HCT116 (cell line): ENCODE results near the gene CENPH. TPM values are rescaled to one million over a fixed set of nuclear protein-coding genes. Genes with fewer than 3 reads are reported as not detected.

Experiments
- ATAC-seq: fragments of 200-7000 bp; cut with Tn5 transposase; 2 replicates; pipeline ENCODE4 v1.9.1; 2020; ENCODE audit warnings: mild to moderate bottlenecking, moderate library complexity
- BruUV-seq: library from RNA; stranded (reverse); fragments of 400-500 nt; replicated peaks from 2 replicates; lab custom pipeline; 2021; lab: Mats Ljungman, UMichigan
- CTCF ChIA-PET: fragments of 300-600 bp; sonication (Branson Sonifier 250); formaldehyde crosslinking; loops from one replicate; lab custom pipeline; 2021; ENCODE audit warnings: antibody characterized with exemption; lab: Charles Lee
- POLR2A ChIA-PET: fragments of 300-600, 350-600 bp; sonication (Branson Sonifier 250); formaldehyde crosslinking; loops from one replicate; lab custom pipeline; 2021; ENCODE audit warnings: antibody characterized with exemption; lab: Charles Lee
- RAD21 ChIA-PET, 2 experiments: fragments of 300-600 bp; sonication (Branson Sonifier 250); formaldehyde crosslinking; loops; one replicate each; lab custom pipeline; 2023; ENCODE audit warnings: low total read pairs in 2 of 2; ENCODE audit not compliant: uncharacterized antibody in 2 of 2, unreplicated experiment in 2 of 2, low non-redundant PET in 1 of 2; lab: Charles Lee
- DNase-seq: peaks from one replicate; pipeline ENCODE4 v3.0.0-alpha.2; 2010; ENCODE audit warnings: low read depth, low spot score
- H2AFZ ChIP-seq: fragments of 200-600 bp; shearing (Covaris generic), sonication (generic); 2 replicates; pipeline ENCODE4 v1.6.1; 2017; ENCODE audit warnings: low read depth, mixed run types, mixed read lengths, antibody characterized with exemption, low read length; ENCODE audit not compliant: poor library complexity, severe bottlenecking
- H3K27ac ChIP-seq: 2 replicates; pipeline ENCODE4 v1.5.1; 2012; ENCODE audit warnings: low read depth, low read length
- H3K27me3 ChIP-seq: fragments of 200-600 bp; sonication (generic); 2 replicates; pipeline ENCODE4 v1.6.1; 2016; ENCODE audit warnings: mixed run types, low read length, mixed read lengths; ENCODE audit not compliant: insufficient read depth
- H3K36me3 ChIP-seq, 2 experiments: fragments of 200-500 bp in 1 of 2; fragments of 200-600 bp in 1 of 2; sonication (Bioruptor generic) in 1 of 2; sonication (generic) in 1 of 2; 2 replicates each; pipeline versions ENCODE4 v1.5.1 to v1.6.1; 2014 to 2016; ENCODE audit warnings: low read length in 2 of 2, inconsistent platforms in 1 of 2, mixed read lengths in 1 of 2, mixed run types in 1 of 2; ENCODE audit not compliant: insufficient read depth in 2 of 2, control insufficient read depth in 1 of 2
- H3K4me1 ChIP-seq, 2 experiments: fragments of 200-600 bp in 1 of 2; sonication (generic) in 1 of 2; 2 replicates each; pipeline versions ENCODE4 v1.5.1 to v1.6.1; 2012 to 2017; ENCODE audit warnings: low read length in 2 of 2, inconsistent platforms in 1 of 2, mild to moderate bottlenecking in 1 of 2, mixed read lengths in 1 of 2, mixed run types in 1 of 2, moderate library complexity in 1 of 2; ENCODE audit not compliant: insufficient read depth in 2 of 2, control insufficient read depth in 1 of 2
- H3K4me2 ChIP-seq: fragments of 200-600 bp; sonication (generic); 2 replicates; pipeline ENCODE4 v1.6.1; 2017; ENCODE audit warnings: mixed run types, low read length, mixed read lengths
- H3K4me3 ChIP-seq, 2 experiments: fragments of 200-600 bp in 1 of 2; sonication (generic) in 1 of 2; replicated peaks in 1 of 2; 2 replicates each; pipeline ENCODE4 v1.5.1; 2011 to 2016; ENCODE audit warnings: low read length in 2 of 2, control low read depth in 1 of 2, low read depth in 1 of 2, mild to moderate bottlenecking in 1 of 2, mixed read lengths in 1 of 2, mixed run types in 1 of 2
- H3K79me2 ChIP-seq: fragments of 200-600 bp; sonication (generic); 2 replicates; pipeline ENCODE4 v1.6.1; 2017; ENCODE audit warnings: mild to moderate bottlenecking, mixed run types, low read length, moderate library complexity, mixed read lengths; ENCODE audit not compliant: insufficient read depth
- H3K9ac ChIP-seq: fragments of 200-600 bp; sonication (generic); 2 replicates; pipeline ENCODE4 v1.6.1; 2016; ENCODE audit warnings: low read length, mixed read lengths
- H3K9me2 ChIP-seq: fragments of 200-600 bp; sonication (generic), shearing (Covaris generic); 2 replicates; pipeline ENCODE4 v1.6.1; 2017; ENCODE audit warnings: mixed run types, mild to moderate bottlenecking, moderate library complexity; ENCODE audit not compliant: insufficient read depth
- H3K9me3 ChIP-seq, 2 experiments: fragments of 200-500 bp in 1 of 2; fragments of 200-600 bp in 1 of 2; sonication (Bioruptor generic) in 1 of 2; sonication (generic) in 1 of 2; 2 replicates each; pipeline ENCODE4 v1.6.1; 2014 to 2017; ENCODE audit warnings: low read length in 2 of 2, mixed read lengths in 2 of 2, inconsistent platforms in 1 of 2, low read depth in 1 of 2, mild to moderate bottlenecking in 1 of 2, mixed run types in 1 of 2, moderate library complexity in 1 of 2; ENCODE audit not compliant: control insufficient read depth in 1 of 2, insufficient read depth in 1 of 2
- H4K20me1 ChIP-seq: fragments of 200-600 bp; sonication (generic), shearing (Covaris generic); 2 replicates; pipeline ENCODE4 v1.6.1; 2017; ENCODE audit warnings: mixed run types, mild to moderate bottlenecking, moderate library complexity; ENCODE audit not compliant: insufficient read depth
- EGR1 ChIP-seq: IDR thresholded peaks from 2 replicates; pipeline ENCODE4 v1.6.1; 2012; ENCODE audit warnings: low read depth
- ELF1 ChIP-seq: IDR thresholded peaks from 2 replicates; pipeline ENCODE4 v1.6.1; 2012; ENCODE audit warnings: low read depth, borderline replicate concordance
- FOSL1 ChIP-seq: IDR thresholded peaks from 2 replicates; pipeline ENCODE4 v1.6.1; 2012; ENCODE audit warnings: low read depth
- JUND ChIP-seq: IDR thresholded peaks from 2 replicates; pipeline ENCODE4 v1.6.1; 2012
- POLR2A ChIP-seq: IDR thresholded peaks from 2 replicates; pipeline ENCODE4 v1.7.0; 2011; ENCODE audit warnings: borderline replicate concordance; ENCODE audit not compliant: insufficient read depth, insufficient read length; ENCODE audit errors: extremely low read depth
- RAD21 ChIP-seq: IDR thresholded peaks from 2 replicates; pipeline ENCODE4 v1.6.1; 2012; ENCODE audit warnings: low read depth, mild to moderate bottlenecking
- REST ChIP-seq: IDR thresholded peaks from 2 replicates; pipeline ENCODE4 v1.6.1; 2012; ENCODE audit warnings: low read depth
- ZFX ChIP-seq: fragments of 450-650 bp; IDR thresholded peaks from 2 replicates; pipeline ENCODE4 v1.6.1; 2017
- ZNF274 ChIP-seq: fragments of 200-500 bp; sonication (Bioruptor generic); IDR thresholded peaks from 2 replicates; pipeline ENCODE4 v1.6.1; 2014; ENCODE audit warnings: mild to moderate bottlenecking, low read depth, low read length, inconsistent platforms
- intact Hi-C: fragments of 100-400 bp; cut with micrococcal nuclease; formaldehyde crosslinking; loops from 2 replicates; pipeline ENCODE4 v1.10.0; 2022
- total RNA-seq: library from RNA; stranded (reverse); gene quantifications from one replicate; pipeline ENCODE4 v1.2.1, GENCODE V29; 2021; ENCODE audit not compliant: unreplicated experiment
- TF ChIP-seq, protein P1 (sequence below): IDR thresholded peaks from 2 replicates; pipeline ENCODE4 v1.6.1; 2011; ENCODE audit warnings: mild to moderate bottlenecking, low read length, moderate library complexity; ENCODE audit not compliant: insufficient replicate concordance; ENCODE audit errors: extremely low read depth

The CENPH gene
- total RNA-seq, 1 experiment from 2014 or later, result 23.4 TPM

GRCh38 chr5:69237877-69238276, 48.5 kb downstream of the CENPH start:
- H3K4me1 ChIP-seq, result peaks cover 34 to 65% of the 10 kb centered on the region in 2 experiments
- H2AFZ ChIP-seq, result no peak overlapping the region
- TF ChIP-seq ELF1 (no peak), EGR1 (no peak), FOSL1 (no peak), REST (no peak)
- H4K20me1 ChIP-seq, result peaks cover 7% of the 10 kb centered on the region; the same call in 1 of the 2 replicates
- no TSS peak for BruUV-seq
- DNase-seq (no peak), ATAC-seq (no peak)
- peak overlapping the region; percentile 78 for H3K4me2 ChIP-seq
- peaks cover 78% of the 10 kb centered on the region for H3K79me2 ChIP-seq
- H3K36me3 ChIP-seq, result peaks cover 4 to 10% of the 10 kb centered on the region in 2 experiments; a peak in 2 of 4 replicates
- peak overlapping the region; percentile 1 to 37 for H3K4me3 ChIP-seq
- ChIA-PET RAD21 (no interaction called here), CTCF (no interaction called here), POLR2A (no interaction called here)
- peak overlapping the region; percentile 90 for H3K27ac ChIP-seq
- no peaks in the 10 kb centered on the region for H3K9me3 ChIP-seq
- no peaks in the 10 kb centered on the region for H3K9me2 ChIP-seq
- no peaks in the 10 kb centered on the region for H3K27me3 ChIP-seq
- H3K9ac ChIP-seq, result peak overlapping the region; percentile 30
- intact Hi-C loops, result no loop called here

DNA sequence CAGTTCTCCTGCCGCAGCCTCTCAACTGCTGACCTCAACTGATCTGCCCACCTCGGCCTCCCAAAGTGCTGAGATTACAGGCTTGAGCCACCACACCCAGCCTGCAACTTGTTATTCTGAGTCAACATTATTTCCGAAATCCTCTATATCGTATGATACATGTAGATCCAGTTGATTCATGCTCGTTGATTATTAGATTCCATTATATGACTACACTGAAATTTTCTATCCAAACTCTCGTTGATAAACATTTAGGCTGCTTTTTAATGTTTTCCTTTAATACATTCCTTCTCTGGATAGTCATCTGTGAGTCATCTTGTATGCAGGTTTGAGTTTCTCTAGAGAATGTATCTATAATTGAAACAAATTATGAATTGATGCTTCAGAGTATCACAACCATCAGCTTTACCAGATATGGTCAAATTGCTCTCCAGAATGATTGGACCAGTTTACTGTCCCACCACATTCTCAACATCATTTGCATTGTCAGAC, 49.4 kb downstream of the CENPH start:
- DNase-seq (peak; percentile 71), ATAC-seq (peak; percentile 52)
- Histone ChIP-seq H4K20me1 (peaks cover 7% of the 10 kb centered on the region; the same call in 1 of the 2 replicates), H3K9me3 (no peaks in the 10 kb centered on the region), H2AFZ (no peak overlapping the region), H3K4me3 (peak overlapping the region in 1 of 2 experiments; percentile 37; a peak in 1 of 4 replicates), H3K9me2 (no peaks in the 10 kb centered on the region), H3K79me2 (peaks cover 88% of the 10 kb centered on the region), H3K27ac (peak overlapping the region; percentile 90), H3K36me3 (peaks cover 4 to 10% of the 10 kb centered on the region in 2 experiments; a peak in 2 of 4 replicates), H3K4me2 (peak overlapping the region; percentile 78), H3K9ac (peak overlapping the region; percentile 32), H3K4me1 (peaks cover 37 to 65% of the 10 kb centered on the region in 2 experiments), H3K27me3 (no peaks in the 10 kb centered on the region)
- ChIA-PET RAD21 (no interaction called here), POLR2A (no interaction called here), CTCF (interaction anchor here (1.1 kb wide), 1 partner anchor 96 kb away, joined by 4 read pairs; no protein-coding TSS in a partner anchor)
- BruUV-seq, result no TSS peak
- intact Hi-C loops, result no loop called here
- no peak for TF ChIP-seq ZNF274
- TF ChIP-seq RAD21, result no peak
- no peak for TF ChIP-seq POLR2A
- TF ChIP-seq ZFX, result no peak
- TF ChIP-seq FOSL1, result peak; percentile 98
- TF ChIP-seq, protein P1, sequence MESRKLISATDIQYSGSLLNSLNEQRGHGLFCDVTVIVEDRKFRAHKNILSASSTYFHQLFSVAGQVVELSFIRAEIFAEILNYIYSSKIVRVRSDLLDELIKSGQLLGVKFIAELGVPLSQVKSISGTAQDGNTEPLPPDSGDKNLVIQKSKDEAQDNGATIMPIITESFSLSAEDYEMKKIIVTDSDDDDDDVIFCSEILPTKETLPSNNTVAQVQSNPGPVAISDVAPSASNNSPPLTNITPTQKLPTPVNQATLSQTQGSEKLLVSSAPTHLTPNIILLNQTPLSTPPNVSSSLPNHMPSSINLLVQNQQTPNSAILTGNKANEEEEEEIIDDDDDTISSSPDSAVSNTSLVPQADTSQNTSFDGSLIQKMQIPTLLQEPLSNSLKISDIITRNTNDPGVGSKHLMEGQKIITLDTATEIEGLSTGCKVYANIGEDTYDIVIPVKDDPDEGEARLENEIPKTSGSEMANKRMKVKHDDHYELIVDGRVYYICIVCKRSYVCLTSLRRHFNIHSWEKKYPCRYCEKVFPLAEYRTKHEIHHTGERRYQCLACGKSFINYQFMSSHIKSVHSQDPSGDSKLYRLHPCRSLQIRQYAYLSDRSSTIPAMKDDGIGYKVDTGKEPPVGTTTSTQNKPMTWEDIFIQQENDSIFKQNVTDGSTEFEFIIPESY, result no peak
- peak; percentile 91 for TF ChIP-seq JUND
- no peak for TF ChIP-seq REST
